Sigmoid colon (tissue), 7 donors: Measurements from ENCODE around the gene BRPF1. TPM values are rescaled to one million over a fixed set of nuclear protein-coding genes. Genes with fewer than 3 reads are reported as not detected.

Experiments
- DNase-seq: peaks from one replicate; pipeline ENCODE4 v3.0.0-alpha.2; 2019
- H3K27ac ChIP-seq, 4 donors: fragments of 200-600 bp; sonication (generic); one replicate each; pipeline ENCODE4 v1.5.1; 2016 to 2019; ENCODE audit warnings: mild to moderate bottlenecking in 1 of 4
- H3K27me3 ChIP-seq, 3 donors: fragments of 200-600 bp; sonication (generic); one replicate each; pipeline ENCODE4 v1.5.1; 2019; ENCODE audit warnings: mild to moderate bottlenecking in 1 of 3
- H3K36me3 ChIP-seq, 4 donors: fragments of 200-600 bp; sonication (generic); one replicate each; pipeline ENCODE4 v1.5.1; 2016 to 2019
- H3K4me1 ChIP-seq, 4 donors: fragments of 200-600 bp; sonication (generic); one replicate each; pipeline ENCODE4 v1.5.1; 2017 to 2019
- H3K4me3 ChIP-seq, 4 donors: fragments of 200-600 bp; sonication (generic); one replicate each; pipeline ENCODE4 v1.5.1; 2017 to 2019; ENCODE audit warnings: mild to moderate bottlenecking in 2 of 4, moderate library complexity in 1 of 4
- H3K9me3 ChIP-seq, 4 donors: fragments of 200-600 bp in 3 of 4; sonication (generic) in 3 of 4; one replicate each; pipeline versions ENCODE4 v1.5.1 to v1.6.1; 2013 to 2019
- CTCF ChIP-seq, 4 experiments: fragments of 450-650 bp in 3 of 4; fragments of 200-600 bp in 1 of 4; IDR thresholded peaks; one replicate each; pipeline ENCODE4 v1.5.1; 2016 to 2019; ENCODE audit warnings: antibody characterized with exemption in 4 of 4, mild to moderate bottlenecking in 3 of 4, moderate library complexity in 2 of 4
- EP300 ChIP-seq, 4 donors: sonication (generic); formaldehyde crosslinking; IDR thresholded peaks; one replicate each; pipeline ENCODE4 v1.6.1; 2017; ENCODE audit warnings: antibody characterized with exemption in 4 of 4
- POLR2A ChIP-seq, 2 donors: fragments of 450-650 bp; IDR thresholded peaks; one replicate each; pipeline ENCODE4 v1.6.1; 2016; ENCODE audit warnings: antibody characterized with exemption in 2 of 2, mild to moderate bottlenecking in 2 of 2, moderate library complexity in 2 of 2
- POLR2AphosphoS5 ChIP-seq, 4 donors: sonication (generic); formaldehyde crosslinking; IDR thresholded peaks; one replicate each; pipeline ENCODE4 v1.6.1; 2017; ENCODE audit warnings: antibody characterized with exemption in 4 of 4
- WGBS, 2 donors: extraction: QIAGEN DNeasy Blood & Tissue Kit; methylation state at CpG; one replicate each; pipeline ENCODE4 v1.1.7; 2013; 5-methylcytosine and 5-hydroxymethylcytosine counted together
- intact Hi-C: fragments of 100-400 bp; cut with DNase I; formaldehyde crosslinking; loops from one replicate; pipeline ENCODE4 v1.15.1; 2023
- polyA plus RNA-seq, 3 donors: library from polyadenylated mRNA; stranded (reverse); fragments of 200-250 nt; gene quantifications; one replicate each; pipeline ENCODE4 v1.2.3, GENCODE V29; 2013
- total RNA-seq, 4 donors: library from RNA; depleted of rRNA; stranded (reverse); fragments of >200 nt; gene quantifications; one replicate each; pipeline ENCODE4 v1.1.0, GENCODE V29; 2016
- donor health status: healthy with polysubstance abuse.
- donor health status: Bipolar disorder and iron deficiency.
- donor health status: healthy.

Gene BRPF1
- total and polyA plus RNA-seq, 7 donors = 3.5 to 18.6 (median 12.6) TPM

GRCh38 chr3:9797196-9797945, 65.8 kb downstream of the BRPF1 start:
- Histone ChIP-seq H3K4me3 (no peak overlapping the region), H3K27ac (no peak overlapping the region), H3K36me3 (peaks cover 31 to 66% (median 45%) of the 10 kb centered on the region in 4 donors), H3K4me1 (peaks cover 0 to 23% (median 19%) of the 10 kb centered on the region in 4 donors), H3K9me3 (no peaks in the 10 kb centered on the region), H3K27me3 (no peaks in the 10 kb centered on the region)
- intact Hi-C loops = no loop called here
- WGBS, 2 donors = 93 to 95% methylated on average over 12 of the region's 12 CpGs
- DNase-seq = no peak
- TF ChIP-seq POLR2AphosphoS5 (IDR thresholded peaks at IDR 0.05) = no peak
- no peak for TF ChIP-seq EP300 (IDR thresholded peaks at IDR 0.05)
- no peak for TF ChIP-seq CTCF (IDR thresholded peaks at IDR 0.05)
- TF ChIP-seq POLR2A (IDR thresholded peaks at IDR 0.05) = no peak

Other genes starting within 250 kb of the BRPF1 start
- gene LHFPL4, start 177.9 kb upstream of the BRPF1 start, total RNA-seq = 1 to 10 TPM in 2 of 4 donors, under 1 TPM in 1, not detected in 1; 0.36 to 5.1 (median 1.1) TPM
- gene LHFPL4, start 177.9 kb upstream of the BRPF1 start, polyA plus RNA-seq = under 1 TPM in 1 of 3 donors, not detected in 2; 0.26 TPM
- gene MTMR14, start 82.2 kb upstream of the BRPF1 start, total RNA-seq = 10 to 100 TPM; 13.0 to 23.9 (median 18.5) TPM
- gene MTMR14, start 82.2 kb upstream of the BRPF1 start, polyA plus RNA-seq = 10 to 100 TPM; 29.8 to 34.8 (median 32.1) TPM
- under 1 TPM in 1 of 4 donors, not detected in 3; 0.14 TPM for gene CPNE9, start 27.9 kb upstream of the BRPF1 start, total RNA-seq
- under 1 TPM in 1 of 3 donors, not detected in 2; 0.22 TPM for gene CPNE9, start 27.9 kb upstream of the BRPF1 start, polyA plus RNA-seq
- 10 to 100 TPM; 22.5 to 34.6 (median 31.4) TPM for gene OGG1, start 18.2 kb downstream of the BRPF1 start, total RNA-seq
- 10 to 100 TPM; 15.6 to 23.6 (median 16.9) TPM for gene OGG1, start 18.2 kb downstream of the BRPF1 start, polyA plus RNA-seq
- gene CAMK1, start 38.2 kb downstream of the BRPF1 start, total RNA-seq = 10 to 100 TPM; 45.7 to 57.8 (median 56.5) TPM
- gene CAMK1, start 38.2 kb downstream of the BRPF1 start, polyA plus RNA-seq = 10 to 100 TPM; 14.0 to 21.6 (median 19.7) TPM
- gene TADA3, start 60.7 kb downstream of the BRPF1 start, total RNA-seq = 10 to 100 TPM; 53.2 to 72.9 (median 67.6) TPM
- 10 to 100 TPM; 52.2 to 87.1 (median 78.4) TPM for gene TADA3, start 60.7 kb downstream of the BRPF1 start, polyA plus RNA-seq
- gene ARPC4, start 61.3 kb downstream of the BRPF1 start, total RNA-seq = 100 to 1,000 TPM in 3 of 4 donors, 10 to 100 TPM in 1; 75.6 to 150 (median 128) TPM
- 100 to 1,000 TPM; 190 to 240 (median 211) TPM for gene ARPC4, start 61.3 kb downstream of the BRPF1 start, polyA plus RNA-seq
- 100 to 1,000 TPM in 1 of 4 donors, 10 to 100 TPM in 3; 32.9 to 117 (median 45.1) TPM for gene TTLL3, start 78.5 kb downstream of the BRPF1 start, total RNA-seq
- gene TTLL3, start 78.5 kb downstream of the BRPF1 start, polyA plus RNA-seq = 10 to 100 TPM in 1 of 3 donors, 1 to 10 TPM in 2; 4.4 to 46.4 (median 9.0) TPM
- 10 to 100 TPM; 42.6 to 54.7 (median 47.6) TPM for gene RPUSD3, start 112.3 kb downstream of the BRPF1 start, total RNA-seq
- gene RPUSD3, start 112.3 kb downstream of the BRPF1 start, polyA plus RNA-seq = 10 to 100 TPM; 22.0 to 37.1 (median 23.4) TPM
- 10 to 100 TPM in 2 of 4 donors, 1 to 10 TPM in 2; 1.6 to 36.7 (median 8.1) TPM for gene CIDEC, start 148.5 kb downstream of the BRPF1 start, total RNA-seq
- gene CIDEC, start 148.5 kb downstream of the BRPF1 start, polyA plus RNA-seq = 100 to 1,000 TPM in 1 of 3 donors, 10 to 100 TPM in 2; 30.6 to 120 (median 71.3) TPM
- gene JAGN1, start 158.9 kb downstream of the BRPF1 start, total RNA-seq = 10 to 100 TPM; 33.7 to 55.1 (median 45.9) TPM
- 10 to 100 TPM; 24.7 to 44.4 (median 33.0) TPM for gene JAGN1, start 158.9 kb downstream of the BRPF1 start, polyA plus RNA-seq
- gene IL17RE, start 171.1 kb downstream of the BRPF1 start, total RNA-seq = 1 to 10 TPM in 2 of 4 donors, under 1 TPM in 2; 0.68 to 2.5 (median 1.3) TPM
- 10 to 100 TPM; 11.4 to 46.3 (median 12.7) TPM for gene IL17RE, start 171.1 kb downstream of the BRPF1 start, polyA plus RNA-seq
- 10 to 100 TPM; 57.8 to 88.9 (median 66.3) TPM for gene IL17RC, start 185.4 kb downstream of the BRPF1 start, total RNA-seq
- gene IL17RC, start 185.4 kb downstream of the BRPF1 start, polyA plus RNA-seq = 10 to 100 TPM in 2 of 3 donors, 1 to 10 TPM in 1; 9.9 to 36.5 (median 13.8) TPM
- gene CRELD1, start 202.1 kb downstream of the BRPF1 start, total RNA-seq = 10 to 100 TPM; 31.4 to 67.8 (median 54.7) TPM
- gene CRELD1, start 202.1 kb downstream of the BRPF1 start, polyA plus RNA-seq = 10 to 100 TPM in 1 of 3 donors, 1 to 10 TPM in 2; 4.8 to 33.7 (median 6.7) TPM
- 1 to 10 TPM; 1.5 to 2.6 (median 2.2) TPM for gene PRRT3, start 220.7 kb downstream of the BRPF1 start, total RNA-seq
- gene PRRT3, start 220.7 kb downstream of the BRPF1 start, polyA plus RNA-seq = under 1 TPM; 0.46 to 0.90 (median 0.60) TPM